ENCODE data around the gene LAIR2. TPM values are rescaled to one million over a fixed set of nuclear protein-coding genes. Genes with fewer than 3 reads are reported as not detected.

Gene LAIR2
- total RNA-seq, 1 donor from 2014 or later, result not detected

GRCh38 chr19:54473071-54473891, 29.4 kb upstream of the LAIR2 start, which contains the start of gene CDC42EP5:
CDC42EP5 (minus strand) TSS chr19:54473296; CDS start chr19:54465547, 7,749 bp downstream.
- H3K9me3 Mint-ChIP-seq, result no peaks in the 10 kb centered on the region
- peaks cover 14% of the 10 kb centered on the region for H3K4me1 Mint-ChIP-seq
- CTCF ChIA-PET, result interaction anchor here (1.0 kb wide), 1 partner anchor 8 kb away, joined by 3 read pairs; no protein-coding TSS in a partner anchor
- H3K4me3 Mint-ChIP-seq, result no peak within 1 kb of the TSS
- no peak within 1 kb of the TSS for H3K27ac Mint-ChIP-seq
- ATAC-seq (ENCODE audit: low read depth), result no peak
- POLR2A ChIA-PET, result interaction anchor here (0.6 to 1.0 kb wide), 2 partner anchors 10 to 12 kb away, joined by 3 read pairs; partner anchors contain the start of gene LENG9
- peaks cover 36% of the 10 kb centered on the region for H3K27me3 Mint-ChIP-seq
- no peak for DNase-seq
- no peak for TF ChIP-seq CTCF (IDR thresholded peaks at IDR 0.05)
- H3K36me3 Mint-ChIP-seq (ENCODE audit: low read depth), result no peaks in the 10 kb centered on the region
- intact Hi-C loops (cut with micrococcal nuclease), result no loop called here

GRCh38 chr19:54473892-54474372, 28.7 kb upstream of the LAIR2 start:
- ChIA-PET CTCF (interaction anchor here (1.0 kb wide), 1 partner anchor 8 kb away, joined by 3 read pairs; no protein-coding TSS in a partner anchor), POLR2A (interaction anchor here (0.6 to 1.0 kb wide), 2 partner anchors 10 to 12 kb away, joined by 3 read pairs; partner anchors contain the start of gene LENG9)
- no peaks in the 10 kb centered on the region for H3K9me3 Mint-ChIP-seq
- no peak overlapping the region for H3K27ac Mint-ChIP-seq
- peaks cover 40% of the 10 kb centered on the region for H3K27me3 Mint-ChIP-seq
- ATAC-seq (ENCODE audit: low read depth), result no peak
- intact Hi-C loops (cut with micrococcal nuclease), result no loop called here
- TF ChIP-seq CTCF (IDR thresholded peaks at IDR 0.05), result no peak
- no peak overlapping the region for H3K4me3 Mint-ChIP-seq
- DNase-seq, result no peak
- peaks cover 14% of the 10 kb centered on the region for H3K4me1 Mint-ChIP-seq
- H3K36me3 Mint-ChIP-seq (ENCODE audit: low read depth), result no peaks in the 10 kb centered on the region

- no peak overlapping the region for H3K27ac Mint-ChIP-seq
- peaks cover 26% of the 10 kb centered on the region for H3K27me3 Mint-ChIP-seq
- H3K9me3 Mint-ChIP-seq, result no peaks in the 10 kb centered on the region
- H3K36me3 Mint-ChIP-seq (ENCODE audit: low read depth), result no peaks in the 10 kb centered on the region
- H3K4me3 Mint-ChIP-seq, result no peak overlapping the region
- H3K4me1 Mint-ChIP-seq, result peaks cover 12% of the 10 kb centered on the region
- CTCF ChIA-PET, result no interaction called here
- no peak for TF ChIP-seq CTCF (IDR thresholded peaks at IDR 0.05)
- no peak for DNase-seq
- intact Hi-C loops (cut with micrococcal nuclease), result no loop called here
- POLR2A ChIA-PET, result no interaction called here
- no peak for ATAC-seq (ENCODE audit: low read depth)
Measured at GRCh38 chr19:54475706-54476105, 26.9 kb upstream of the LAIR2 start.

- no peak for TF ChIP-seq CTCF (IDR thresholded peaks at IDR 0.05)
- intact Hi-C loops (cut with micrococcal nuclease), result loop anchor here (1.0 kb wide), 2 partner anchors 46 to 442 kb away; no protein-coding TSS in a partner anchor
- no peak for DNase-seq
- H3K4me1 Mint-ChIP-seq, result peaks cover 17% of the 10 kb centered on the region
- H3K27me3 Mint-ChIP-seq, result peaks cover 24% of the 10 kb centered on the region
- H3K27ac Mint-ChIP-seq, result no peak overlapping the region
- POLR2A ChIA-PET, result interaction anchor here (0.6 to 0.7 kb wide), 2 partner anchors 78 to 999 kb away, joined by 4 to 10 read pairs; no protein-coding TSS in a partner anchor
- no peaks in the 10 kb centered on the region for H3K36me3 Mint-ChIP-seq (ENCODE audit: low read depth)
- CTCF ChIA-PET, result interaction anchor here (0.7 to 2.8 kb wide), 4 partner anchors 176 to 656 kb away, joined by 3 to 24 read pairs (median 4); no protein-coding TSS in a partner anchor
- H3K9me3 Mint-ChIP-seq, result no peaks in the 10 kb centered on the region
- no peak for ATAC-seq (ENCODE audit: low read depth)
- H3K4me3 Mint-ChIP-seq, result no peak overlapping the region
Measured at GRCh38 chr19:54477650-54478049, 25.0 kb upstream of the LAIR2 start.

All from activated B cell treated with CpG ODN at 0.5 μM for 24 hours (primary cell).